Neural progenitor cell (in vitro differentiated cells): ENCODE results near the gene NKD1. TPM values are rescaled to one million over a fixed set of nuclear protein-coding genes. Genes with fewer than 3 reads are reported as not detected.

ENCODE experiments used
- DNase-seq: peaks from one replicate; pipeline ENCODE4 v3.0.0-alpha.2; 2016; ENCODE audit warnings: low spot score
- H2AFZ ChIP-seq: fragments of 200-600 bp; sonication (generic); replicated peaks from 2 replicates; pipeline ENCODE4 v1.6.1; 2016; ENCODE audit warnings: antibody characterized with exemption
- H3F3A ChIP-seq: fragments of 200-600 bp; sonication (generic); 2 replicates; pipeline ENCODE4 v1.6.1; 2016; ENCODE audit warnings: antibody characterized with exemption, low read depth
- H3K27ac ChIP-seq: fragments of 200-600 bp; sonication (generic); 2 replicates; pipeline ENCODE4 v1.5.1; 2016; ENCODE audit warnings: mild to moderate bottlenecking
- H3K27me3 ChIP-seq: fragments of 200-600 bp; sonication (generic); 2 replicates; pipeline ENCODE4 v1.6.1; 2016; ENCODE audit warnings: mild to moderate bottlenecking, moderate library complexity
- H3K36me3 ChIP-seq: fragments of 200-600 bp; sonication (generic); 2 replicates; pipeline ENCODE4 v1.5.1; 2016
- H3K4me1 ChIP-seq: fragments of 200-600 bp; sonication (generic); 2 replicates; pipeline ENCODE4 v1.6.1; 2016; ENCODE audit warnings: mixed run types
- H3K4me2 ChIP-seq: fragments of 200-600 bp; sonication (generic); 2 replicates; pipeline ENCODE4 v1.6.1; 2016
- H3K4me3 ChIP-seq: fragments of 200-600 bp; sonication (generic); 2 replicates; pipeline ENCODE4 v1.5.1; 2016
- H3K79me2 ChIP-seq: fragments of 200-600 bp; sonication (generic); 2 replicates; pipeline ENCODE4 v1.6.1; 2016; ENCODE audit warnings: low read depth
- H3K9ac ChIP-seq: fragments of 200-600 bp; sonication (generic); 2 replicates; pipeline ENCODE4 v1.6.1; 2016
- H3K9me3 ChIP-seq: fragments of 200-600 bp; sonication (generic); 2 replicates; pipeline ENCODE4 v1.5.1; 2016; ENCODE audit warnings: low read depth
- H4K20me1 ChIP-seq: fragments of 200-600 bp; sonication (generic); 2 replicates; pipeline ENCODE4 v1.6.1; 2016; ENCODE audit warnings: low read depth
- H3K27ac Mint-ChIP-seq: 3 replicates; pipeline ENCODE4 v1.8.0; 2021; ENCODE audit warnings: mixed read lengths
- H3K27me3 Mint-ChIP-seq: 2 replicates; pipeline ENCODE4 v1.8.0; 2022; ENCODE audit warnings: low read depth, mild to moderate bottlenecking, inconsistent platforms, moderate library complexity, mixed read lengths; ENCODE audit not compliant: insufficient read depth
- H3K36me3 Mint-ChIP-seq: 3 replicates; pipeline ENCODE4 v1.8.0; 2021; ENCODE audit warnings: mixed read lengths
- H3K4me1 Mint-ChIP-seq: 3 replicates; pipeline ENCODE4 v1.8.0; 2021; ENCODE audit warnings: mixed read lengths
- H3K4me3 Mint-ChIP-seq: 3 replicates; pipeline ENCODE4 v1.8.0; 2021; ENCODE audit warnings: mild to moderate bottlenecking, moderate library complexity, mixed read lengths
- H3K9me3 Mint-ChIP-seq: 3 replicates; pipeline ENCODE4 v1.8.0; 2020; ENCODE audit warnings: mixed read lengths
- EZH2 ChIP-seq: fragments of 200-600 bp; sonication (generic); IDR thresholded peaks from 2 replicates; pipeline ENCODE4 v1.6.1; 2017; ENCODE audit warnings: antibody characterized with exemption, mild to moderate bottlenecking, moderate library complexity
- EZH2phosphoT487 ChIP-seq: fragments of 200-600 bp; sonication (generic); IDR thresholded peaks from 2 replicates; pipeline ENCODE4 v1.6.1; 2017; ENCODE audit warnings: antibody characterized with exemption
- total RNA-seq: library from RNA; depleted of rRNA; stranded (reverse); fragments of >200 nt; gene quantifications from 2 replicates; pipeline ENCODE4 v1.2.3, GENCODE V29; 2015; ENCODE audit warnings: low replicate concordance
- TF ChIP-seq, protein P1 (sequence below): fragments of 200-600 bp; sonication (generic); IDR thresholded peaks from 2 replicates; pipeline ENCODE4 v1.5.1; 2017; ENCODE audit warnings: antibody characterized with exemption, mild to moderate bottlenecking

NKD1 gene
- total RNA-seq, 1 donor from 2014 or later: 5.3 TPM

DNA sequence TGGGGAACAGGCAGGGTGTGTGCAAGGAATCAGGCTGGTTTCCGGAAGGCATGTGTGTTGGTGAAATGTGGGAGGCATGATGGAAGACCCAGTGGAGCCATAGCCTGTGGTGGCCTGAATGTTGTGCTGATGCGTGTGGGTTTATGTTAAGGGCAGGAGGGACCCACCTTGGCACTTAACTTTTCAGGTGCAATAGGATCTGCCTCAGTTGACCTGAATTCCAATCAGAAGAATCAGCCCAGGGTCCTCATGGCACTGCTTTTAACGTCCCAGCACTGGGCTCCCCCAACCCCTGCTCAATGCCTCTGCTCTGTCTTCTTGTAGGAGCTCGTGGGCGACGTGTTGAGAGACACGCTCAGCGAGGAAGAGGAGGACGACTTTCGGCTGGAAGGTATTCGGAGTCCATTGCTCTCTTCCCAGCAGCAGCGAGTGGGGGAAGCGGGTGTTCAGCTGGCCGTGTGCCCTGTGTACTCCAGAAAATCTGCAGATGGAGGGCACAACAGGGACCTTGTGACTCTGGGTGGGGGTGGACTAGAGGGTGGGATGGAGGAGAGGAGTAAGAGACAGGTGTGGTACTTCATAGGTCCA, 59.9 kb downstream of the NKD1 start:
- Histone ChIP-seq H3F3A (peaks cover 23% of the 10 kb centered on the region), H3K27ac (no peak overlapping the region), H2AFZ (no peak overlapping the region), H3K36me3 (no peaks in the 10 kb centered on the region), H3K4me2 (no peak overlapping the region), H3K9ac (no peak overlapping the region), H3K9me3 (no peaks in the 10 kb centered on the region), H3K4me1 (peaks cover 33% of the 10 kb centered on the region), H3K27me3 (peaks cover 38% of the 10 kb centered on the region), H3K4me3 (no peak overlapping the region), H3K79me2 (no peaks in the 10 kb centered on the region), H4K20me1 (peaks cover 30% of the 10 kb centered on the region)
- Mint-ChIP-seq H3K4me3 (no peak overlapping the region), H3K36me3 (peaks cover 20% of the 10 kb centered on the region), H3K27me3 (peaks cover 11% of the 10 kb centered on the region), H3K27ac (no peak overlapping the region), H3K4me1 (peaks cover 77% of the 10 kb centered on the region), H3K9me3 (no peaks in the 10 kb centered on the region)
- TF ChIP-seq EZH2: no peak
- TF ChIP-seq, protein P1, sequence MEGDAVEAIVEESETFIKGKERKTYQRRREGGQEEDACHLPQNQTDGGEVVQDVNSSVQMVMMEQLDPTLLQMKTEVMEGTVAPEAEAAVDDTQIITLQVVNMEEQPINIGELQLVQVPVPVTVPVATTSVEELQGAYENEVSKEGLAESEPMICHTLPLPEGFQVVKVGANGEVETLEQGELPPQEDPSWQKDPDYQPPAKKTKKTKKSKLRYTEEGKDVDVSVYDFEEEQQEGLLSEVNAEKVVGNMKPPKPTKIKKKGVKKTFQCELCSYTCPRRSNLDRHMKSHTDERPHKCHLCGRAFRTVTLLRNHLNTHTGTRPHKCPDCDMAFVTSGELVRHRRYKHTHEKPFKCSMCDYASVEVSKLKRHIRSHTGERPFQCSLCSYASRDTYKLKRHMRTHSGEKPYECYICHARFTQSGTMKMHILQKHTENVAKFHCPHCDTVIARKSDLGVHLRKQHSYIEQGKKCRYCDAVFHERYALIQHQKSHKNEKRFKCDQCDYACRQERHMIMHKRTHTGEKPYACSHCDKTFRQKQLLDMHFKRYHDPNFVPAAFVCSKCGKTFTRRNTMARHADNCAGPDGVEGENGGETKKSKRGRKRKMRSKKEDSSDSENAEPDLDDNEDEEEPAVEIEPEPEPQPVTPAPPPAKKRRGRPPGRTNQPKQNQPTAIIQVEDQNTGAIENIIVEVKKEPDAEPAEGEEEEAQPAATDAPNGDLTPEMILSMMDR: no peak
- TF ChIP-seq EZH2phosphoT487: no peak
- no peak for DNase-seq

DNA sequence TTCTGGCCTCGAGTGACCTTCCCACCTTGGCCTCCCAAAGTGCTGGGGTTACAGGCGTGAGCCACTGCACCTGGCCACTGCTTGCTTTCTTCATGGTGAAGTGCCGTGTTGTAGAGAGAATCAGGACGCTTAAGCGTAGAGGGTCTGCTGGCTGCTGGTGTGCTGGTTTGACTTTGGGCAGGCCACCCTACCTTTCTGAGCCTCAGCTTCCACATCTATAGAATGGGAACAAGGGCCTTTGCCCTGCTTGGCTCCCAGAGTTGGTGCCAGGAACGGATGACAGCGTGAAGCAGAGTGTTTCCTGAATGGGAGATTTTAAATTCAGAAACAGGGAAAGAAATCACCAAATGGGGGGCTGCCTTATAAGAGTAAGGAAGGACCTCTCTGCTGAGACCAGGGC, 60.9 kb downstream of the NKD1 start:
- Histone ChIP-seq H3K4me2 (no peak overlapping the region), H3K79me2 (no peaks in the 10 kb centered on the region), H3K9ac (no peak overlapping the region), H3K4me3 (no peak overlapping the region), H3F3A (peaks cover 23% of the 10 kb centered on the region), H3K36me3 (no peaks in the 10 kb centered on the region), H3K4me1 (peaks cover 29% of the 10 kb centered on the region), H3K27me3 (peaks cover 46% of the 10 kb centered on the region), H2AFZ (no peak overlapping the region), H3K27ac (no peak overlapping the region), H3K9me3 (no peaks in the 10 kb centered on the region), H4K20me1 (peaks cover 30% of the 10 kb centered on the region)
- Mint-ChIP-seq H3K27me3 (peaks cover 9% of the 10 kb centered on the region), H3K27ac (peak overlapping the region; percentile 85), H3K4me3 (no peak overlapping the region), H3K36me3 (peaks cover 20% of the 10 kb centered on the region), H3K4me1 (peaks cover 76% of the 10 kb centered on the region), H3K9me3 (no peaks in the 10 kb centered on the region)
- TF ChIP-seq, protein P1: no peak
- no peak for TF ChIP-seq EZH2
- TF ChIP-seq EZH2phosphoT487: no peak
- no peak for DNase-seq

- H3K27ac Mint-ChIP-seq: peak overlapping the region; percentile 85
- TF ChIP-seq EZH2phosphoT487 (no peak), EZH2 (no peak)
- TF ChIP-seq, protein P1: no peak
- H3K4me3 ChIP-seq: no peak overlapping the region
- H2AFZ ChIP-seq: no peak overlapping the region
- no peak for DNase-seq
- H4K20me1 ChIP-seq: peaks cover 30% of the 10 kb centered on the region
- no peaks in the 10 kb centered on the region for H3K9me3 ChIP-seq
- H3K4me1 ChIP-seq: peaks cover 29% of the 10 kb centered on the region
- no peaks in the 10 kb centered on the region for H3K9me3 Mint-ChIP-seq
- H3K4me3 Mint-ChIP-seq: no peak overlapping the region
- peaks cover 77% of the 10 kb centered on the region for H3K4me1 Mint-ChIP-seq
- H3K27me3 Mint-ChIP-seq: peaks cover 9% of the 10 kb centered on the region
- no peaks in the 10 kb centered on the region for H3K79me2 ChIP-seq
- no peak overlapping the region for H3K27ac ChIP-seq
- H3K36me3 Mint-ChIP-seq: peaks cover 23% of the 10 kb centered on the region
- no peak overlapping the region for H3K4me2 ChIP-seq
- H3K36me3 ChIP-seq: no peaks in the 10 kb centered on the region
- H3F3A ChIP-seq: peaks cover 23% of the 10 kb centered on the region
- peaks cover 50% of the 10 kb centered on the region for H3K27me3 ChIP-seq
- H3K9ac ChIP-seq: no peak overlapping the region
These were observed 61.3 kb downstream of the NKD1 start for GRCh38 chr16:50609471-50609870.
